Measurements from ENCODE around the gene RFK. TPM values are rescaled to one million over a fixed set of nuclear protein-coding genes. Genes with fewer than 3 reads are reported as not detected.

Gene RFK
- total RNA-seq, 4 donors from 2014 or later, result 10.3 to 18.5 (median 12.3) TPM

DNA sequence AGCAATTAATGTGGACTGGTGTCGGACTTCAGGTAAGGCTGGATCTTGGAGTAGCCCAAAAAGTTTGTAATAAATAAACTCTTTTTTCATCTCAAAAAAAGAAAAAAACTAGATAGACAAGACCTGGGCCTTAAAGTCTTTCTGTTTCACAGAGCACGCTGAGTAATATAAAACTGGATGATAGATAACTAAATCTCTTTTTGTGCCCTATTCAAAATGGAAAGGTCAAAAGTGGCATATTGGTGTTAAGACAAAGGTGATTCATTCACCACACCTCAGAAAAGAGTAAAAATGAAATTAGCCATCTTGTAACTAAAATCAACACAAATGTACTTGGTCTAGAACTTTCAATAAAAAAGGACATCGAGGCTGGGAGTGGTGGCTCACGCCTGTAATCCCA is 30.3 kb upstream of the RFK start:
- no peak for DNase-seq
- intact Hi-C loops (cut with DNase I), result no loop called here
- WGBS, 2 donors, result 76 to 87% methylated on average over 4 of the region's 4 CpGs
- no peak overlapping the region for H3K27ac ChIP-seq
- H3K4me1 ChIP-seq, result no peaks in the 10 kb centered on the region
- TF ChIP-seq, protein P1, sequence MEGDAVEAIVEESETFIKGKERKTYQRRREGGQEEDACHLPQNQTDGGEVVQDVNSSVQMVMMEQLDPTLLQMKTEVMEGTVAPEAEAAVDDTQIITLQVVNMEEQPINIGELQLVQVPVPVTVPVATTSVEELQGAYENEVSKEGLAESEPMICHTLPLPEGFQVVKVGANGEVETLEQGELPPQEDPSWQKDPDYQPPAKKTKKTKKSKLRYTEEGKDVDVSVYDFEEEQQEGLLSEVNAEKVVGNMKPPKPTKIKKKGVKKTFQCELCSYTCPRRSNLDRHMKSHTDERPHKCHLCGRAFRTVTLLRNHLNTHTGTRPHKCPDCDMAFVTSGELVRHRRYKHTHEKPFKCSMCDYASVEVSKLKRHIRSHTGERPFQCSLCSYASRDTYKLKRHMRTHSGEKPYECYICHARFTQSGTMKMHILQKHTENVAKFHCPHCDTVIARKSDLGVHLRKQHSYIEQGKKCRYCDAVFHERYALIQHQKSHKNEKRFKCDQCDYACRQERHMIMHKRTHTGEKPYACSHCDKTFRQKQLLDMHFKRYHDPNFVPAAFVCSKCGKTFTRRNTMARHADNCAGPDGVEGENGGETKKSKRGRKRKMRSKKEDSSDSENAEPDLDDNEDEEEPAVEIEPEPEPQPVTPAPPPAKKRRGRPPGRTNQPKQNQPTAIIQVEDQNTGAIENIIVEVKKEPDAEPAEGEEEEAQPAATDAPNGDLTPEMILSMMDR (IDR thresholded peaks at IDR 0.05), result no peak
- no peak for TF ChIP-seq POLR2A (IDR thresholded peaks at IDR 0.05)
- H3K4me3 ChIP-seq, result no peak overlapping the region
- H3K9me3 ChIP-seq, result no peaks in the 10 kb centered on the region
- H3K27me3 ChIP-seq, result no peaks in the 10 kb centered on the region
- H3K36me3 ChIP-seq, result no peaks in the 10 kb centered on the region

DNA sequence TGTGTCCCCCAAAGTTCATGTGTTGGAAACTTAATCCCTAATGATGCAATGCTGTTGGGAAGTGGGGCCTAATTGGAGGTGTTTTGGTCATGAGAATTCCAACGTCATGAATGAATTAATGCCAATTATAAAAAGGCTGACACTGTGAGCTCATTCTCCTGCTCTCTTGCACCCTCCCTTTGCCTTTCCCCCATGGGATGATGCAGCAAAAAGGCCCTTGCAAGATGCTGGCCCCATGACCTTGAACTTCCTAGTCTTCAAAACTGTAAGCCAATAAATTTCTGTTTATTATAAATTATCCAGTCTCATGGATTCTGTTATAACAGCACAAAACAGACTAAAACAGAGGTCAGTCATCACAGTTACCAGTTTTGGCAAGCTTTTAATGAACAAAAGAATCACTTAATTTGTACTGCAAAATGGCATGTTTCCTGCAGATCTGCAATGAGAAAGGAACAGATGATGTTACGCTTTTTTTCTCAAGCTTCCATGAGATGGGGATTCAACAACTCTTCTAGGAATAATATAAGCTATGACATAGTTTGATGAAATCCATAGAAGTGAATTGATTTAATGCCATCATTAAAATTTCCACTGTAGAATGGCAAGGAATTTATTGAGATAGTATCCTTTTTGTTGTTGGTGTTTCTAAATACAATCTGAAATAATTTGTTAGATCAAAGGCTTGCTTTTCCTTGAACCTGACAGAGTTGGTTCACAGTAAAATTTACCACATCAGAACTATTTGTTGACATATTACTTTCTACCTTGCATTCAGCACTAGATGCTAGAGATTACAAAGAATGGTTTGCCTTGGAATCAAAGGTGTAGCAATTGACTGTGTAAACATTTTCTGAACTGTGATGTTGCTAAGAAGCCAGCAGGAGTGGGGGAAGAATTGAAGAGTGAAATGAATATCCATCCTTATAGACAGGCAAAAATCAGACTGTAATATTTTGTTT is 29.3 kb upstream of the RFK start:
- no peak for DNase-seq
- no peaks in the 10 kb centered on the region for H3K9me3 ChIP-seq
- no peak overlapping the region for H3K4me3 ChIP-seq
- H3K36me3 ChIP-seq, result no peaks in the 10 kb centered on the region
- H3K27ac ChIP-seq, result no peak overlapping the region
- intact Hi-C loops (cut with DNase I), result no loop called here
- no peaks in the 10 kb centered on the region for H3K4me1 ChIP-seq
- no peaks in the 10 kb centered on the region for H3K27me3 ChIP-seq
- WGBS, 2 donors, result 46 to 73% methylated on average over 2 of the region's 2 CpGs
- TF ChIP-seq, protein P1 (IDR thresholded peaks at IDR 0.05), result no peak
- TF ChIP-seq POLR2A (IDR thresholded peaks at IDR 0.05), result no peak

DNA sequence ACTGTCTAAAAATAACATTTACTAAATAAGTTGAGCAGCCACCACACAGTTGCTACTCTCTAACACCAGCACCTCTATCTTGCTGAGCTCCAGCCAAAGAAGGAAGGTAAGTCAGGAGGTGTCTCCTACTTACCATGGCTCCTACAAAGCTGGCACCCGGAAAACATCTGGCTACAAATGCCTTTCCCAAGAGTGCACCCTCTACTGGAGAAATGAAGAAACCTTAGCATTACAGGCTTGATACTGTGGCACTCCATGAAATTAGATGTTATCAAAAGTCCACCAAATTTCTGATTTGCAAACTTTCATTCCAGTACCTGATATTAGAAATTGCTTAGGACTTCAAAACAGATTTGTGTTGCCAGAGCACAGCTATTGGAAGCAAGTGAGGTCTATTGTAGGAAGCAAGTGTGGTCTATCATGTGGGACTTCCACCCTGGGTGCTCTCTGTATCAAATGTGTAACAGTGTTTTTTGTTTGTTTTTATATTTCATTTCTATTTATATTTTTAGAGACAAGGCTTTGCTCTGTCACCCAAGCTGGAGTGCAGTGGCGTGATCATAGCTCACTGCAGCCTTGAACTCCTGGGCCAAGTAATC is 25.7 kb upstream of the RFK start:
- TF ChIP-seq POLR2A (IDR thresholded peaks at IDR 0.05), result no peak
- TF ChIP-seq, protein P1 (IDR thresholded peaks at IDR 0.05), result peak in 3 of 6 experiments; percentile 27 to 52 (median 37)
- H3K9me3 ChIP-seq, result no peaks in the 10 kb centered on the region
- no peak for DNase-seq
- peaks cover 0 to 12% (median 3%) of the 10 kb centered on the region in 3 donors for H3K4me1 ChIP-seq
- WGBS, 2 donors, result 51 to 58% methylated on average over 2 of the region's 2 CpGs
- H3K27me3 ChIP-seq, result no peaks in the 10 kb centered on the region
- intact Hi-C loops (cut with DNase I), result no loop called here
- H3K27ac ChIP-seq, result no peak overlapping the region
- no peak overlapping the region for H3K4me3 ChIP-seq
- no peaks in the 10 kb centered on the region for H3K36me3 ChIP-seq

DNA sequence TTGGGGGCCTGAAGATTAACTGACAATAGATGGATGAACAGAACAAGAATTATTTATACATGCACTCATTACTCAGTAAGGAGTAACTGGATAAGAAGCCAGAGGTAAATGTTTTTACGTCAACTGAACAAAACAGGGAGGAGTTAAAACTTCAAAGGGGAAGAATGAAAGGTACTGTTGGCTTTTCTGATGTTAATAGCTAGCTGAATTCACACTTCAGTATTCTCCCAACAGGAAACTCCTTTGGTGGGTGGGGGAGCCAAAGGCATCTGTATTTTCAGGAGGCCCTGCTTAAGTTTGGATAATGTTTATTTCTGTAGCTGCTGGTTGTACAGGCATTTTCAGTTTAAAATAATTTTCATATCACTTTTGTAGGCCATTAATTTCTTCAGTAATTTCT is 23.2 kb upstream of the RFK start:
- intact Hi-C loops (cut with DNase I), result no loop called here
- Histone ChIP-seq H3K4me1 (peaks cover 0 to 14% (median 3%) of the 10 kb centered on the region in 3 donors), H3K4me3 (no peak overlapping the region), H3K9me3 (no peaks in the 10 kb centered on the region), H3K27me3 (no peaks in the 10 kb centered on the region), H3K36me3 (no peaks in the 10 kb centered on the region), H3K27ac (no peak overlapping the region)
- DNase-seq, result no peak
- 0 to 73% methylated on average over 1 of the region's 1 CpG for WGBS, 2 donors
- TF ChIP-seq, protein P1 (IDR thresholded peaks at IDR 0.05), result no peak
- no peak for TF ChIP-seq POLR2A (IDR thresholded peaks at IDR 0.05)

DNA sequence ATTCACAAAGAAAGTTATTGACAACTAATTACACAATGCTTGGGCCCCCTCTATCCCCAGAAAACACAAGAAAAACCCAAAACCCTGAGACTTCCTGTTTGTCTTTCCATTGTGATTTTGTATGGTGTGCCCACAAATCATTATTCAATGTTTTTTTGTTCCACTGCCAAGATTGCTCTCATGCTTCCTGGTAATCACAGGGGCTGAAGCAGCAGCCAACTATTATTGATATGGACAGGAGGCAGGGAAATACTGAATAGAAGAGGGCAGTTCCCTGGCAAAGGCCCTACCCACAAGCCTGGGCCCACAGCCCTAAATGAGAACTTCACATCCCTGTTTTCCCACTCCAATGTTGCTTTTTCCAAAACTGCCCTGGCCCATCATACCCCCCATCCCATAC is 21.5 kb upstream of the RFK start:
- Histone ChIP-seq H3K36me3 (no peaks in the 10 kb centered on the region), H3K4me3 (no peak overlapping the region), H3K9me3 (no peaks in the 10 kb centered on the region), H3K27ac (no peak overlapping the region), H3K4me1 (peaks cover 0 to 14% (median 3%) of the 10 kb centered on the region in 3 donors), H3K27me3 (no peaks in the 10 kb centered on the region)
- intact Hi-C loops (cut with DNase I), result no loop called here
- TF ChIP-seq POLR2A (IDR thresholded peaks at IDR 0.05), result no peak
- no peak for DNase-seq
